ENCODE measurements around the gene SKAP2.

- no peak for TF ChIP-seq NFIC (IDR thresholded peaks at IDR 0.05; ENCODE audit: low read length)
- TF ChIP-seq RFX1 (IDR thresholded peaks at IDR 0.05), result no peak
- TF ChIP-seq TARDBP (CRISPR knock-in tag; IDR thresholded peaks at IDR 0.05), result no peak
- TF ChIP-seq ZNF121 (CRISPR knock-in tag; IDR thresholded peaks at IDR 0.05), result no peak
- no peak for TF ChIP-seq SMARCE1 (IDR thresholded peaks at IDR 0.05; ENCODE audit: borderline replicate concordance)
- TF ChIP-seq FOXA1 (IDR thresholded peaks at IDR 0.05), result no peak
- no peak for TF ChIP-seq FOXA1 (CRISPR knock-in tag; IDR thresholded peaks at IDR 0.05)
- no peak for TF ChIP-seq SMAD9 (CRISPR knock-in tag; IDR thresholded peaks at IDR 0.05)
- TF ChIP-seq FLYWCH1 (CRISPR knock-in tag; IDR thresholded peaks at IDR 0.05), result no peak
- no peak for TF ChIP-seq ZNF335 (CRISPR knock-in tag; IDR thresholded peaks at IDR 0.05)
These were observed 172.5 kb downstream of the SKAP2 start for GRCh38 chr7:26691886-26692285.
